Erythroblast (primary cell): ENCODE results near the gene ENPP1.
"Not testable (repeated sequence)": the region's sequence is repeated elsewhere in the genome, so short reads cannot be mapped to it uniquely, and the experiment has no call there.

Experiments
- GATA1 ChIP-seq: IDR thresholded peaks from 2 replicates; pipeline ENCODE4 v1.6.1; 2011; ENCODE audit warnings: low read depth, mild to moderate bottlenecking, control low read depth, low read length, moderate library complexity
- POLR2A ChIP-seq: IDR thresholded peaks from 2 replicates; pipeline ENCODE4 v1.6.1; 2011; ENCODE audit warnings: mild to moderate bottlenecking, low read length

DNA sequence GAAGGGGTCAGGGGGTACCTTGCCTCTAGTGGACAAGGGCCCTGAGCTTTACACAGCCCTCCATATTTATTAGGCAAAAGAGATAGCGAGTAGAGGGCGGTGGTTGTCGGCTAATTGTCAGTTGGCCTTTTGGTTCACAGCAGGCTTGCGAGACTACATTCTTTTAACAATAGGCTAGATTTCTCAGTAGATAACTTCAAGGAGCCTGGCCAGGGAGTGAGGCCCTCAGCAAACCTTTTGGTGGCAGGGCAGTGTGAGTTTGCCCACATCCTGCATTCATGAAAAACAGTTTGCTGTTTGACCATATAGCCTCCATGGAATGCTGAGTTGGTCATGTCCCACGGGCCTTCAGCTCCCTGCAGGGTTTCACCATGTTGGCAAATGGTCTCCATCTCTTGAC lies 51.8 kb downstream of the ENPP1 start:
- TF ChIP-seq POLR2A, GATA1: not testable (repeated sequence)
